Left ventricle myocardium inferior (tissue), 1 donor: ENCODE results near the gene DNAI2. TPM values are rescaled to one million over a fixed set of nuclear protein-coding genes. Genes with fewer than 3 reads are reported as not detected.

Experiments used
- DNase-seq: peaks from one replicate; pipeline ENCODE4 v3.0.0-alpha.2; 2020
- H3K27ac ChIP-seq: fragments of 200-600 bp; replicated peaks from 2 replicates; pipeline ENCODE4 v1.8.0; 2021
- H3K27me3 ChIP-seq: fragments of 200-600 bp; 2 replicates; pipeline ENCODE4 v1.8.0; 2021; ENCODE audit warnings: low read depth
- H3K36me3 ChIP-seq: fragments of 200-600 bp; 2 replicates; pipeline ENCODE4 v1.8.0; 2021
- H3K4me1 ChIP-seq: fragments of 200-600 bp; 2 replicates; pipeline ENCODE4 v1.8.0; 2021
- H3K4me3 ChIP-seq: fragments of 200-600 bp; 2 replicates; pipeline ENCODE4 v1.8.0; 2021; ENCODE audit warnings: mild to moderate bottlenecking, moderate library complexity
- H3K9me3 ChIP-seq: fragments of 200-600 bp; replicated peaks from 2 replicates; pipeline ENCODE4 v1.8.0; 2021
- CTCF ChIP-seq: fragments of 200-600 bp; IDR thresholded peaks from 2 replicates; pipeline ENCODE4 v1.8.0; 2021; ENCODE audit warnings: antibody characterized with exemption, mild to moderate bottlenecking, borderline replicate concordance
- intact Hi-C: fragments of 100-400 bp; cut with micrococcal nuclease; formaldehyde crosslinking; loops from one replicate; pipeline ENCODE4 v1.11.0; 2022
- total RNA-seq: library from RNA; stranded (reverse); fragmentation: NEBNext Ultra II Directional; extraction: Animal tissue kit (Norgen Biotek cat#: 25700); gene quantifications from one replicate; pipeline ENCODE4 v1.2.1, GENCODE V29; 2021
- donor health status: DM: no; HTN: yes; CAD: no; lungs with severe emphysema.

Gene DNAI2
- total RNA-seq, 1 donor from 2014 or later = not detected

GRCh38 chr17:74282587-74283370 lies 8.7 kb downstream of the DNAI2 start:
- intact Hi-C loops = no loop called here
- Histone ChIP-seq H3K36me3 (no peaks in the 10 kb centered on the region), H3K4me3 (no peak overlapping the region), H3K27ac (no peak overlapping the region), H3K4me1 (peaks cover 8% of the 10 kb centered on the region), H3K27me3 (no peaks in the 10 kb centered on the region), H3K9me3 (no peaks in the 10 kb centered on the region)
- DNase-seq = no peak
- no peak for TF ChIP-seq CTCF

GRCh38 chr17:74283371-74283673 lies 9.3 kb downstream of the DNAI2 start:
- Histone ChIP-seq H3K36me3 (no peaks in the 10 kb centered on the region), H3K4me3 (no peak overlapping the region), H3K27me3 (no peaks in the 10 kb centered on the region), H3K27ac (no peak overlapping the region), H3K9me3 (no peaks in the 10 kb centered on the region), H3K4me1 (peaks cover 8% of the 10 kb centered on the region)
- TF ChIP-seq CTCF = no peak
- intact Hi-C loops = no loop called here
- no peak for DNase-seq

- no peak for DNase-seq
- no peak overlapping the region for H3K27ac ChIP-seq
- H3K4me1 ChIP-seq = peaks cover 16% of the 10 kb centered on the region
- intact Hi-C loops = no loop called here
- no peaks in the 10 kb centered on the region for H3K9me3 ChIP-seq
- no peaks in the 10 kb centered on the region for H3K27me3 ChIP-seq
- no peak for TF ChIP-seq CTCF
- no peaks in the 10 kb centered on the region for H3K36me3 ChIP-seq
- no peak overlapping the region for H3K4me3 ChIP-seq
Measured at GRCh38 chr17:74287031-74287602, 13.1 kb downstream of the DNAI2 start.

GRCh38 chr17:74288785-74289184 lies 14.8 kb downstream of the DNAI2 start:
- H3K4me1 ChIP-seq = peaks cover 16% of the 10 kb centered on the region
- H3K36me3 ChIP-seq = no peaks in the 10 kb centered on the region
- no peak for TF ChIP-seq CTCF
- no peaks in the 10 kb centered on the region for H3K9me3 ChIP-seq
- no peak overlapping the region for H3K4me3 ChIP-seq
- intact Hi-C loops = no loop called here
- H3K27ac ChIP-seq = no peak overlapping the region
- DNase-seq = no peak
- H3K27me3 ChIP-seq = no peaks in the 10 kb centered on the region

- Histone ChIP-seq H3K4me1 (peaks cover 14% of the 10 kb centered on the region), H3K27me3 (no peaks in the 10 kb centered on the region), H3K4me3 (no peak overlapping the region), H3K27ac (no peak overlapping the region), H3K9me3 (no peaks in the 10 kb centered on the region), H3K36me3 (no peaks in the 10 kb centered on the region)
- no peak for TF ChIP-seq CTCF
- no peak for DNase-seq
- intact Hi-C loops = no loop called here
Measured at GRCh38 chr17:74289688-74290087, 15.7 kb downstream of the DNAI2 start.
